GM21526 (cell line): ENCODE data around the gene B3GNT4.
"Not testable (repeated sequence)": the region's sequence is repeated elsewhere in the genome, so short reads cannot be mapped to it uniquely, and the experiment has no call there.

Experiments used
- ATAC-seq: cut with Tn5 transposase; IDR thresholded peaks from one replicate; pipeline ENCODE4 v1.9.1; 2021; ENCODE audit warnings: moderate library complexity; ENCODE audit not compliant: unreplicated experiment, low FRiP score

Gene B3GNT4

GRCh38 chr12:122207391-122207790, 3.9 kb downstream of the B3GNT4 start:
- ATAC-seq = no peak

DNA sequence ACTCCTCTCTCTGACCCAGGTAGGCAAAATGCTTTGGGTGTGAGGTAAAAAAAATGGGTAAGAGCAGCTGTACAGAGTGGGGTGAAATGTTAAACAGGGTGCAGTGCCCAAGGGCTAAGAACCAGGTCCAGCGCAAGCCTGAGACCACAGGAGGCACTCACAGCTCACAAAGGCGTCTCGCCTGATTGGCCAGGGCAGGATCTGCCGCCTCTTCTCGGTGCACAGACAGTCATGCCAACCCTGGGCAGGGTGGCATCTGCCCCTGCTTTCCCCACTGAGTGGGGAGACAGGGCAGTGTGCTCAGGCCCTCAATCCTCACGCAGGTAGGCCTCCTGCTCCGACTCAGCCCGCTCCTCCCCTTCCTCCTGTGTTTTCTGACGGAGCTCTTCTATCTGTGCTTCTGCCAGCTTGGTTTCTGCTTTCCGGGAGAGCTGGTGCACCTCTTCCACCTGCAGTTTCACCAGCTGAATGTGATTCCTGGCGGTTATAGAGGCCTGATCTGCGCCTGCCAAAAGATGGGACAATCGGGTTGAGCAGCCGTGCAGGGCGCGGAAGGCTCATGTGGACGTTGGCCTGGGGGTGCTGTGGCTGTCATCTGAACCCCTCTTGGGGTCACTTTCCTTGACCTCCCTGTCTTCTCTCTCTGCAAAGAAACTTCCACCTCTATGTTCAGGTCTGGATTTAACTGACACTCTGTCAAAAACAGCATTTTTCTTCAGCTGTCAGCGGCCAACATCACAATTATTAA, 4.7 kb downstream of the B3GNT4 start:
- no peak for ATAC-seq

DNA sequence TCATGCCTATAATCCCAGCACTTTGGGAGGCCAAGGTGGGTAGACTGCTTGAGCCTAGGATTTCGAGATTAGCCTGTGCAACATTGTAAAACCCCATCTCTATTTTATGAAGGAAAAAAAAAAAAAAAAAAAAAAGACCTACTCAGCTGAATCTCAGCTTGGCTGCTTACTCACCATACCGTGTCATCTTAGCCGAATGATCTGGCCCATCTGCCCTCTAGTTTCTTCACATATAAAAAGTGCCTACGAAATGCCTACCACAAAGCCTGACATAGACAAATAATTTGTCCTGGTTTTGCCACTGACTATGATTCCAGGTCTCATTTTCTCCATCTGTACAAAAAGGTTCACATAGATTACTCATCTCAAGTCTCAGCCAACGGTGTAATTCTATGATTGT, 12.3 kb downstream of the B3GNT4 start:
- no peak for ATAC-seq

GRCh38 chr12:122216445-122216844, 12.9 kb downstream of the B3GNT4 start:
- ATAC-seq = no peak

- peak; percentile 91 for ATAC-seq
Measured at GRCh38 chr12:122225683-122226365, 22.3 kb downstream of the B3GNT4 start, which contains the start of gene DIABLO. DIABLO (minus strand) TSS chr12:122226052; CDS start chr12:122226014, 38 bp downstream.

DNA sequence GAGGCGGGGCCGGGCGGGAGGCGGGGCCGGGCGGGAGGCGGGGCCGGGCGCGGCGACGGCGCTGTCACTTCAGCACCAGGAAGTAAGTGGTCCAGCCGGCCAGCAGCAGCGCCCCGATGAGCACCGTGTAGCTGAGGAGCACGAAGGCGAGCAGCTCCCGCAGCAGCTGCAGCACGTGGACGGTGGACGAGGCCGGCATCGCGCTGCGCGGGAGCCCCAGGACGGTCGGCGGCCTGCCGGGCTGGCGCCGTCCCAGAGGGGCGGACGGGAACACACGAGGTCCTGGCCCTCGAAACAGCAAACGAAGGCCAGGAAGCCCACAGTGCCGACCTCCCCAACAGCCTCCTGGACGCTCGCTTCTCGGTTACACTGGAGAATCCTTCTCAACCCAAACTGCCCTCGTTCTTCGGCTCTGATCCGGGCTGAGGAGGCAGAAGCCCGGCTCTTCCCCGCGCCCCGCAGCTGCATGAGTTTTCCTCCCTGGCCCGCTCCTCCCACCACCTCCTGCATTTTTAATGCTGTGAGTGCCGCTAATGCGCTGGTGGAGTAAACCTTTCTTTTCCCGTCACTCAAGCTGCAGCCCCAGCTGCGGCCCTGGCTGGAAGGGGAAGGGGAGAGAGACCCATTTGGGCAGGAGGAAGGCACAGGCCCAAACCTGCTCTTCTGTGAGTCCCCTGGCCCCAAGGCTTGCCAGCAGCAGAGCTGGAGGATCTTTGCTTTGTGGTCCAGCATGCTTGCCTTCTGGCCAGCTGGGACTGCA, 23.0 kb downstream of the B3GNT4 start:
- no peak for ATAC-seq

DNA sequence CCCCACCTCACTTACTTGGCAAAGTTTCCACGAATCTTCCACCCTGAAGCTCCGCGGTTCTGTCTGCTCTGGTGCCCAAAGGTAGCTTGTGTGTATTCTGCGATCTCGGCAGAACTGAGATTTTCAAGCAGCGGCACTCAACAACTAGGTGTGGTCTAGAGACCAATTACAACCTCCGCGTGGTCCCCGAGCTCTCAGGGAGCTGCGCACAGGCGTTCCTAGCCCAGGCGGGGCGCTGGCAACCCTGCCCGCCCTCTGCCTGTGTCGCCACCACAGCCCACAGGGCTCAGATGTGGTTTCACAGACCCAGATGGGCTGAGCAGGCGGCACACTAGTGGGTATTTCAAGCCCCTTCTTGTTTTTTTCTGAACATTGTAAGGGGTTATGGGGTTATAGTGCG, 23.8 kb downstream of the B3GNT4 start:
- no peak for ATAC-seq

DNA sequence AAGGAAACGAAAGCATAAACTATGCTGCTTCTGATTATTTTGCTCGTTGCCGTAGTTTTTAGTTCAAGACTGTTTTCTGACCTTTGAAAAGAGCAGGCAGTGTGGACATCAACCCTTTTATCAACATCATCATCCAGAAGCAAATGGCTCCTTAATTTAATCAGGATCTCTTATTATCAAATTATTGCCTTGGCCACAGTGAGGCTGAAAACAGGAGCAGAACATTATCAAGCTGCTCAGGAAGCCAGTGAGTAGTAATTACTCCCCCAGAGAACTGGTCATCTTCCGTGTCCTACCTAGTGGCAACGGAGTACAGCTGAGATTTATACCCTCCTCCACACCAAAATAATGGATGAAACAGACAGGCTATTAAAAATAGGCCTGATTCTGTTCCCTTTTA, 24.6 kb downstream of the B3GNT4 start:
- ATAC-seq = no peak

DNA sequence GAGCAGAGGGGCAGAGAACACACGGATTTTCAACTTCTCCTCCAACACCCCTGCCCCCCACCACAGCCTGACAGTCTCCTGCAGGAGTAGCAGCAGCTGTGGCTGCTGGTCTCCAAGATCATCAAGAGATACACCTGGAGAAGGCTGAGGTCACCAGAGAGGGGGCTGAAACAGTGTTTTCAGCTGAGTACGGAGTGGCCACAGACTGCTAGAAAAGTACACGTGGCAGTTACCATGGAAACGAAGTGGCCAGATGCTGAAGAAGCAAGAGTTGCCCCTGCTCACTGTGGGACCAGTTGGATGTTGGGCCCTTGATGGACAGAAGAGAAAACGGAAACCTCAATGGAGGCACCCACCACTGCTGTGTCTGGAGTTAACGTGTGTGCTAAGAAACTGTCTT, 27.3 kb downstream of the B3GNT4 start:
- no peak for ATAC-seq

- no peak for ATAC-seq
Measured at GRCh38 chr12:122232691-122233090, 29.2 kb downstream of the B3GNT4 start.

- no peak for ATAC-seq
Measured at GRCh38 chr12:122235741-122236140, 32.2 kb downstream of the B3GNT4 start.

GRCh38 chr12:122238861-122239260, 35.4 kb downstream of the B3GNT4 start:
- no peak for ATAC-seq

GRCh38 chr12:122243965-122244364, 40.5 kb downstream of the B3GNT4 start:
- no peak for ATAC-seq

- ATAC-seq = no peak
Measured at GRCh38 chr12:122244565-122245371, 41.3 kb downstream of the B3GNT4 start.

DNA sequence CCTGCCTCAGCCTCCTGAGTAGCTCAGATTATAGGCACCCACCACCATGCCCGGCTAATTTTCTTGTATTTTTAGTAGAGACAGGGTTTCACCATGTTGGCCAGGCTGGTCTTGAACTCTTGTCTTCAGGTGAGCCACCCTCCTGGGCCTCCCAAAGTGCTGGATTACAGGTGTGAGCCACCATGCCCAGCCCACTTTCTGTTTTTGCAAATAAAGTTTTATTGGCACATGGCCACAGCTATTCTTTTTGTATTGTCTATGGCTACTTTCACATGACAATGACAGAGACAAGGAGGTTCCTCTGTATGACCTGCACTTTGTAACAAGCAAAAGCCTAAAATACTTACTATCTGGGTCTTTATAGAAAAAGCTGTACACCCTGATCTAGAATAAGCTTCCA, 42.0 kb downstream of the B3GNT4 start:
- no peak for ATAC-seq

DNA sequence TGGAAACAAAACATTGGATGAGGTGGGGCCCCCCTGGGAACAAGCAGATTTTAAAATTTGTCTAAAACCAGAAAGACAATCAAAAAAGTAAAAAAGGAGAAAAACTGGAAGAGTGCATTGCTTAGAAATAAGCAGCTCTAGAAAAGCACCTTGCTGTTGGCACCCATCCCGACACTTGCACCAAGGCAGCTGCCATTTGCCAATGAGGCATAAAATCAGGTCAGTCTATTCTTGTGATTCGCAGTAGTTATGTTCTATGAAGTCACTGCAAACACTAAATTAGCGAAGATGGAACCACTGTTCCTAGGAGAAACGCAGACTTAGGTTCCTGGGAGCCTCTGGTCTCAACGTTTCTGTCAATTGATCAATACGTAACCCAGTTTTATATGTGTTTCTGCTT, 46.5 kb downstream of the B3GNT4 start:
- ATAC-seq = no peak

- no peak for ATAC-seq
Measured at GRCh38 chr12:122250536-122250935, 47.0 kb downstream of the B3GNT4 start.

DNA sequence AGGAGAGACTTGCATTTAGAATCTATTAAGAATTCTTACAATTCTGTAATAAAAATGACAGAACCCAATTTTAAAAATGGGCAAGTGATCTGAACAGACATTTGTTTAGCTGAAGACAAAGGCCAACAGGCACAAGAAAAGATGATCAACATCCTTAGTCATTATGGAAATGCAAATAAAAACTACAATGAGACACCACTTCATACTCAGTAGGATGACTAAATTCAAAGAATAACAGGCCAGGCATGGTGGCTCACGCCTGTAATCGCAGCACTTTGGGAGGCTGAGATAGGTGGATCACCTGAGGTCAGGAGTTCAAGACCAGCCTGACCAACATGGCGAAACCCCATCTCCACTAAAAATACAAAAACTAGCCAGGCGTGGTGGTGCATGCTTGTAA, 55.0 kb downstream of the B3GNT4 start:
- not testable (repeated sequence) for ATAC-seq
